Measurements from ENCODE around the gene ZNF362.

DNA sequence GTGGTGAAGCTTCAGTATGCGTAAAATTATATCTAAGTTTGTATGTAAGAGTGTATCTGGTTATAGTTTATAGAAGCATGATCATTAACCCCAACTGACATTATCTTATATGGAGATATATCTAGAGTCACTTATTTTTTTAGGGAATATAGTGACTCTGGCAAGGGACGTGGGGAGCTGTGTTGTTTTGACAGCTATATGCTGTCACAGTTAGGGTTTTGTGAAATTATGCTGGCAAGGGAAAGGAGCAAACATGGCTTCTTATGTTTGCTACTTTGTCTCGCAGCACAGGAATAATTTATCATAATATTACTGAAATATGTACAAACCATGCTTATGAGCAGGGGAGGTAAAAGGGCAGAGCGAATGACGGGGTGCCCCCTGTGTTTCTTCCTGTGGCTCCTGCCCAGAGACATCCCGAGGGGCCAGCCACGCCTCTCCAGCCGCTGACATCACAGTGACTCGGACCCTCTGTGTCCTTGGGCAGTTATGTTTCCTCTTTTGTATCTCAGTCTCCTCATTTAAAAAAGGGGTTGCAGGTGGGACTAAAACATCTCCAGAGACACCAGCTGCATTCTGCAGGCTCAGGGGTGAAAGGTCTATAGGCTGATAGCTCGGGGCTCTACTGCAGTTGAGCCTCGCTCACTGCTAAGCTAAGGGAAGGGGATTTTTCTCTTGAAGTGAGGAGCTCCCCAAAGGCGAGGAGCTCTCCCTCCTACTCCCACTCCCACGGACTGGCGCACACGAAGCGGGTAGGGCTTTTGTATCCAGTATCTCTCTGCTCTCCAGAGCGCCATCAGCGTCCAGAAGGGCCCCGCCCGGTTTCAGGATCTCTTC lies 49.7 kb downstream of the ZNF362 start:
- TF ChIP-seq CTCF (conservative IDR thresholded peaks at IDR 0.05 in 1 of 2, IDR thresholded peaks at IDR 0.05 in 1 of 2; ENCODE audit: low read depth in 1 of 2, low read length in 2 of 2) (no peak), EZH2 (IDR thresholded peaks at IDR 0.05; ENCODE audit: low read length, missing control alignments) (no peak)
